H1 (cell line): ENCODE measurements around the gene ASXL2. TPM values are rescaled to one million over a fixed set of nuclear protein-coding genes. Genes with fewer than 3 reads are reported as not detected.

ENCODE experiments used
- CTCF ChIA-PET: fragments of 300-600 bp; sonication (Branson Sonifier 250); formaldehyde crosslinking; loops from one replicate; lab custom pipeline; 2021; ENCODE audit not compliant: partially characterized antibody; lab: Charles Lee
- POLR2A ChIA-PET: fragments of 300-600 bp; sonication (Branson Sonifier 250); formaldehyde crosslinking; loops from one replicate; lab custom pipeline; 2021; ENCODE audit warnings: inconsistent platforms; ENCODE audit not compliant: partially characterized antibody; lab: Charles Lee
- DNase-seq, 2 experiments: peaks; one replicate each; pipeline versions ENCODE4 v3.0.0 to v3.0.0-alpha.2; 2010 to 2022; ENCODE audit warnings: low spot score in 2 of 2, low read depth in 1 of 2, mixed read lengths in 1 of 2
- FAIRE-seq: peaks from 2 replicates; lab custom pipeline; 2011; peaks lifted over from hg19 to GRCh38; lab: Jason Lieb, UNC
- H2AFZ ChIP-seq: 2 replicates; pipeline ENCODE4 v1.8.1; 2012; ENCODE audit warnings: low read length, inconsistent platforms
- H2AK5ac ChIP-seq: 2 replicates; pipeline ENCODE4 v1.6.1; 2013; ENCODE audit warnings: low read depth, low read length
- H2BK120ac ChIP-seq: replicated peaks from 2 replicates; pipeline ENCODE3; 2013; ENCODE audit warnings: low read depth, low read length, inconsistent platforms
- H2BK12ac ChIP-seq: 2 replicates; pipeline ENCODE4 v1.6.1; 2013; ENCODE audit warnings: low read depth, low read length
- H2BK15ac ChIP-seq: 2 replicates; pipeline ENCODE4 v1.6.1; 2013; ENCODE audit warnings: low read length
- H2BK20ac ChIP-seq: 2 replicates; pipeline ENCODE4 v1.6.1; 2013; ENCODE audit warnings: low read length
- H2BK5ac ChIP-seq: 2 replicates; pipeline ENCODE4 v1.6.1; 2013; ENCODE audit warnings: low read depth, low read length
- H3K14ac ChIP-seq: 2 replicates; pipeline ENCODE4 v1.6.1; 2013; ENCODE audit warnings: inconsistent platforms; ENCODE audit not compliant: insufficient read length
- H3K18ac ChIP-seq: 2 replicates; pipeline ENCODE4 v1.6.1; 2013; ENCODE audit warnings: low read length; ENCODE audit errors: extremely low read depth
- H3K23ac ChIP-seq: 2 replicates; pipeline ENCODE4 v1.6.1; 2013; ENCODE audit warnings: inconsistent platforms; ENCODE audit not compliant: insufficient read length
- H3K23me2 ChIP-seq: 2 replicates; pipeline ENCODE4 v1.6.1; 2013; ENCODE audit warnings: low read depth, low read length
- H3K27ac ChIP-seq: 2 replicates; pipeline ENCODE4 v1.6.1; 2011; ENCODE audit warnings: low read depth, low read length, inconsistent platforms
- H3K27me3 ChIP-seq, 4 experiments: replicated peaks in 1 of 4; 1 replicate in 1 of 4; 2 replicates in 3 of 4; pipeline versions ENCODE4 v1.6.1 to v1.8.1; 2011 to 2013; ENCODE audit warnings: low read length in 3 of 4, mild to moderate bottlenecking in 3 of 4, inconsistent platforms in 2 of 4, mixed read lengths in 2 of 4, moderate library complexity in 1 of 4; ENCODE audit not compliant: control insufficient read depth in 3 of 4, insufficient read depth in 3 of 4; ENCODE audit errors: extremely low read depth in 1 of 4
- H3K36me3 ChIP-seq, 4 experiments: 2 replicates each; pipeline versions ENCODE4 v1.6.1 to v1.8.1; 2011 to 2013; ENCODE audit warnings: mild to moderate bottlenecking in 4 of 4, low read length in 3 of 4, moderate library complexity in 2 of 4, control low read depth in 1 of 4, inconsistent platforms in 1 of 4; ENCODE audit not compliant: insufficient read depth in 4 of 4, control insufficient read depth in 2 of 4
- H3K4ac ChIP-seq: replicated peaks from 2 replicates; pipeline ENCODE3; 2013; ENCODE audit warnings: low read length, low read depth, mixed read lengths, inconsistent platforms; ENCODE audit not compliant: insufficient read length
- H3K4me1 ChIP-seq, 4 experiments: replicated peaks in 1 of 4; 1 replicate in 1 of 4; 2 replicates in 3 of 4; pipeline versions ENCODE4 v1.6.1 to v1.8.1; 2011 to 2013; ENCODE audit warnings: low read length in 3 of 4, inconsistent platforms in 2 of 4, mixed read lengths in 1 of 4; ENCODE audit not compliant: insufficient read depth in 4 of 4, control insufficient read depth in 3 of 4
- H3K4me2 ChIP-seq, 2 experiments: 2 replicates each; pipeline versions ENCODE4 v1.6.1 to v1.8.1; 2011 to 2013; ENCODE audit warnings: low read depth in 2 of 2, low read length in 2 of 2, control low read depth in 1 of 2, inconsistent platforms in 1 of 2, mild to moderate bottlenecking in 1 of 2; ENCODE audit not compliant: insufficient read depth in 1 of 2
- H3K4me3 ChIP-seq, 4 experiments: fragments of 200-600, 300-600 bp in 1 of 4; sonication (generic), shearing (Covaris generic), sonication (Bioruptor Twin) in 1 of 4; 2 replicates each; pipeline versions ENCODE4 v1.5.1 to v1.8.1; 2011 to 2016; ENCODE audit warnings: low read length in 4 of 4, low read depth in 3 of 4, control low read depth in 2 of 4, inconsistent platforms in 2 of 4, mild to moderate bottlenecking in 2 of 4, mixed read lengths in 1 of 4, moderate library complexity in 1 of 4; ENCODE audit not compliant: insufficient read depth in 2 of 4; ENCODE audit errors: extremely low read depth in 1 of 4
- H3K56ac ChIP-seq: replicated peaks from 2 replicates; pipeline ENCODE3; 2013; ENCODE audit warnings: low read depth, mild to moderate bottlenecking, mixed read lengths, low read length, inconsistent platforms; ENCODE audit not compliant: insufficient read length
- H3K79me1 ChIP-seq: 2 replicates; pipeline ENCODE4 v1.6.1; 2013; ENCODE audit warnings: low read depth, low read length, control low read depth
- H3K79me2 ChIP-seq, 2 experiments: 2 replicates each; pipeline versions ENCODE4 v1.6.1 to v1.8.1; 2012 to 2013; ENCODE audit warnings: low read length in 2 of 2, mild to moderate bottlenecking in 2 of 2, inconsistent platforms in 1 of 2; ENCODE audit not compliant: insufficient read depth in 2 of 2, control insufficient read depth in 1 of 2
- H3K9ac ChIP-seq, 4 experiments: replicated peaks in 1 of 4; 1 replicate in 1 of 4; 2 replicates in 3 of 4; pipeline versions ENCODE4 v1.6.1 to v1.8.1; 2011 to 2013; ENCODE audit warnings: low read depth in 3 of 4, low read length in 3 of 4, control low read depth in 2 of 4, mild to moderate bottlenecking in 2 of 4, moderate library complexity in 2 of 4, inconsistent platforms in 1 of 4; ENCODE audit errors: extremely low read depth in 1 of 4
- H3K9me3 ChIP-seq, 2 experiments: 2 replicates each; pipeline versions ENCODE4 v1.6.1 to v1.8.1; 2012 to 2013; ENCODE audit warnings: mild to moderate bottlenecking in 2 of 2, moderate library complexity in 2 of 2, control low read depth in 1 of 2, inconsistent platforms in 1 of 2, low read depth in 1 of 2, low read length in 1 of 2, mixed read lengths in 1 of 2; ENCODE audit not compliant: insufficient read depth in 2 of 2
- H4K20me1 ChIP-seq, 2 experiments: replicated peaks in 1 of 2; 2 replicates each; pipeline versions ENCODE3 to v1.8.1; 2011 to 2013; ENCODE audit warnings: inconsistent platforms in 2 of 2, low read length in 2 of 2, mild to moderate bottlenecking in 1 of 2; ENCODE audit not compliant: insufficient read depth in 2 of 2, control insufficient read depth in 1 of 2
- H4K5ac ChIP-seq: 2 replicates; pipeline ENCODE4 v1.6.1; 2013; ENCODE audit warnings: low read length, low read depth, mixed read lengths, inconsistent platforms; ENCODE audit not compliant: insufficient read length
- H4K8ac ChIP-seq: 2 replicates; pipeline ENCODE4 v1.8.0; 2013; ENCODE audit warnings: mild to moderate bottlenecking, moderate library complexity, low read length, inconsistent platforms; ENCODE audit not compliant: insufficient read depth; ENCODE audit errors: extremely low read depth
- H4K91ac ChIP-seq: replicated peaks from 2 replicates; pipeline ENCODE3; 2013; ENCODE audit warnings: low read length, mixed read lengths, inconsistent platforms; ENCODE audit not compliant: insufficient read length
- ATF2 ChIP-seq: IDR thresholded peaks from 2 replicates; pipeline ENCODE4 v1.6.1; 2012; ENCODE audit warnings: low read length, inconsistent platforms
- CEBPB ChIP-seq: IDR thresholded peaks from 2 replicates; pipeline ENCODE4 v1.6.1; 2012; ENCODE audit warnings: low read depth, low read length
- EGR1 ChIP-seq: IDR thresholded peaks from 2 replicates; pipeline ENCODE4 v1.6.1; 2011; ENCODE audit warnings: low read depth, low read length, borderline replicate concordance
- FOSL1 ChIP-seq: IDR thresholded peaks from 2 replicates; pipeline ENCODE4 v1.6.1; 2011; ENCODE audit warnings: mild to moderate bottlenecking, low read depth, low read length, moderate library complexity; ENCODE audit not compliant: insufficient read depth
- POLR2A ChIP-seq, 2 experiments: IDR thresholded peaks; 1 replicate in 1 of 2; 2 replicates in 1 of 2; pipeline ENCODE4 v1.6.1; 2011; ENCODE audit warnings: low read depth in 2 of 2, low read length in 2 of 2, mild to moderate bottlenecking in 2 of 2; ENCODE audit errors: control extremely low read depth in 1 of 2
- RAD21 ChIP-seq, 2 experiments: IDR thresholded peaks in 1 of 2; conservative IDR thresholded peaks in 1 of 2; 2 replicates each; pipeline ENCODE4 v1.6.1; 2011; ENCODE audit warnings: low read depth in 2 of 2, low read length in 2 of 2, improper control_type of control experiment in 1 of 2, inconsistent platforms in 1 of 2, mild to moderate bottlenecking in 1 of 2, moderate library complexity in 1 of 2
- TAF1 ChIP-seq: IDR thresholded peaks from 2 replicates; pipeline ENCODE4 v1.6.1; 2011; ENCODE audit warnings: mild to moderate bottlenecking, low read depth, low read length
- TAF7 ChIP-seq: optimal IDR thresholded peaks from 2 replicates; pipeline ENCODE3; 2011; ENCODE audit warnings: low read depth, mild to moderate bottlenecking, inconsistent platforms, low read length, moderate library complexity, borderline replicate concordance
- TBP ChIP-seq: IDR thresholded peaks from 2 replicates; pipeline ENCODE4 v1.6.1; 2011; ENCODE audit warnings: low read depth, low read length, improper control_type of control experiment
- ZNF274 ChIP-seq: IDR thresholded peaks from 2 replicates; pipeline ENCODE4 v1.7.0; 2012; ENCODE audit warnings: low read length, borderline replicate concordance; ENCODE audit errors: extremely low read depth
- WGBS, 2 experiments: shearing (Covaris generic) in 1 of 2; methylation state at CpG; one replicate each; pipeline versions ENCODE4 v1.1.6 to v1.1.7; 2013 to 2015; ENCODE audit warnings: low lambda C conversion rate in 2 of 2, mixed read lengths in 2 of 2, inconsistent platforms in 1 of 2, low coverage in 1 of 2, missing lambda C conversion rate in 1 of 2; ENCODE audit not compliant: insufficient replicate concordance in 2 of 2, insufficient coverage in 1 of 2, insufficient read length in 1 of 2; ENCODE audit errors: extremely low coverage in 1 of 2, missing lambda C conversion rate in 1 of 2; 5-methylcytosine and 5-hydroxymethylcytosine counted together
- polyA plus RNA-seq, 7 experiments: library from polyadenylated mRNA; depleted of rRNA in 3 of 7; stranded (reverse) in 5 of 7; unstranded in 2 of 7; fragments of >200 nt in 5 of 7; fragments of 200-250 nt in 2 of 7; gene quantifications; 1 replicate in 5 of 7; 2 replicates in 1 of 7; 4 replicates in 1 of 7; pipeline versions ENCODE4 v1.2.1 to v1.2.3, GENCODE V29; 2011 to 2013; ENCODE audit warnings: missing spikeins in 2 of 7, mixed read lengths in 2 of 7
- total RNA-seq: library from RNA; stranded (reverse); fragmentation: NEBNext Ultra II Directional; extraction: Animal tissue kit (Norgen Biotek cat#: 25700); gene quantifications from 2 replicates; pipeline ENCODE4 v1.2.1, GENCODE V29; 2021

Gene ASXL2
- total and polyA plus RNA-seq, 2 of the 8 experiments (the other 6 are each of a cell fraction or from before 2014, with no cell fraction given) = 7.2 to 41.3 TPM

- ChIA-PET POLR2A (no interaction called here), CTCF (interaction anchor here (0.6 to 1.1 kb wide), 3 partner anchors 39 to 1328 kb away, joined by 3 read pairs; no protein-coding TSS in a partner anchor)
- TF ChIP-seq TAF7 = no peak
- TF ChIP-seq ATF2 = no peak
- TF ChIP-seq CEBPB = no peak
- TF ChIP-seq TBP = no peak
- no peak for TF ChIP-seq ZNF274
- TF ChIP-seq POLR2A (IDR thresholded peaks at IDR 0.05; ENCODE audit: control extremely low read depth in 1 of 2, low read depth in 2 of 2, low read length in 2 of 2) = no peak
- TF ChIP-seq RAD21 (IDR thresholded peaks at IDR 0.05 in 1 of 2, conservative IDR thresholded peaks at IDR 0.05 in 1 of 2; ENCODE audit: low read depth in 2 of 2, low read length in 2 of 2) = no peak
- no peak for TF ChIP-seq TAF1
- no peak for TF ChIP-seq FOSL1
- no peak for TF ChIP-seq EGR1
Measured at GRCh38 chr2:25738383-25739343, 139.6 kb downstream of the ASXL2 start.

More at GRCh38 chr2:25738383-25739343, 139.6 kb downstream of the ASXL2 start:
- Histone ChIP-seq H2BK5ac (no peak overlapping the region), H3K9me3 (no peaks in the 10 kb centered on the region), H3K23ac (no peak overlapping the region), H3K79me2 (no peaks in the 10 kb centered on the region), H3K4me2 (no peak overlapping the region), H3K9ac (no peak overlapping the region), H4K91ac (no peak overlapping the region), H2BK15ac (no peak overlapping the region), H3K23me2 (no peaks in the 10 kb centered on the region), H3K4me3 (no peak overlapping the region), H3K14ac (no peak overlapping the region), H3K79me1 (no peaks in the 10 kb centered on the region), H2BK20ac (no peak overlapping the region), H2AK5ac (no peak overlapping the region), H4K20me1 (peaks cover 0 to 4% of the 10 kb centered on the region in 2 experiments), H3K27me3 (no peaks in the 10 kb centered on the region), H3K4ac (no peak overlapping the region), H3K27ac (no peak overlapping the region), H2AFZ (no peak overlapping the region), H2BK120ac (no peak overlapping the region), H3K56ac (no peak overlapping the region), H4K8ac (no peak overlapping the region), H2BK12ac (no peak overlapping the region), H3K36me3 (peaks cover 2 to 11% (median 6%) of the 10 kb centered on the region in 4 experiments; a peak in 5 of 8 replicates), H4K5ac (no peak overlapping the region), H3K4me1 (peaks cover 0 to 16% (median 7%) of the 10 kb centered on the region in 4 experiments; a peak in 5 of 7 replicates), H3K18ac (no peak overlapping the region)
- DNase-seq = no peak
- FAIRE-seq = no peak
- WGBS, 2 experiments = 96% methylated on average over 3 of the region's 3 CpGs; no CpG with 5 or more reads in 1 of the 2 experiments
